HepG2 (cell line): Measurements from ENCODE around the gene ECSCR.

Source experiments
- ELF4 ChIP-seq: sonication (generic); formaldehyde crosslinking; IDR thresholded peaks from 2 replicates; pipeline ENCODE4 v1.5.0; 2020; ENCODE audit warnings: missing genetic modification reagents, mild to moderate bottlenecking, moderate library complexity, borderline replicate concordance
- EP300 ChIP-seq, 3 experiments: sonication (generic) in 1 of 3; formaldehyde crosslinking in 1 of 3; IDR thresholded peaks; 2 replicates each; pipeline versions ENCODE4 v1.5.1 to v1.6.1; 2011 to 2020; ENCODE audit warnings: low read depth in 2 of 3, low read length in 2 of 3, borderline replicate concordance in 1 of 3, improper control_type of control experiment in 1 of 3, mild to moderate bottlenecking in 1 of 3, missing genetic modification reagents in 1 of 3, moderate library complexity in 1 of 3
- HDAC6 ChIP-seq: fragments of 200-600 bp; sonication (generic); IDR thresholded peaks from 2 replicates; pipeline ENCODE4 v1.7.0; 2017; ENCODE audit warnings: mild to moderate bottlenecking, antibody characterized with exemption, low read length, low read depth
- KLF16 ChIP-seq, 2 experiments: sonication (generic) in 1 of 2; formaldehyde crosslinking in 1 of 2; IDR thresholded peaks; 2 replicates each; pipeline versions ENCODE4 v1.6.1 to v1.8.0; 2016 to 2023; ENCODE audit warnings: missing genetic modification reagents in 2 of 2, missing compliant biosample characterization in 1 of 2
- PAWR ChIP-seq: sonication (generic); formaldehyde crosslinking; IDR thresholded peaks from 2 replicates; pipeline ENCODE4 v1.4.0; 2020; ENCODE audit warnings: missing genetic modification reagents, mild to moderate bottlenecking, borderline replicate concordance
- POLR2A ChIP-seq, 2 experiments: IDR thresholded peaks; 2 replicates each; pipeline ENCODE4 v1.6.1; 2011; ENCODE audit warnings: low read depth in 2 of 2, low read length in 2 of 2, mild to moderate bottlenecking in 1 of 2, moderate library complexity in 1 of 2; ENCODE audit not compliant: insufficient read depth in 1 of 2
- RBM22 ChIP-seq: fragments of 200-400 bp; formaldehyde crosslinking; optimal IDR thresholded peaks from 2 replicates; pipeline ENCODE3; 2017; ENCODE audit warnings: mild to moderate bottlenecking, low read length, moderate library complexity
- RXRA ChIP-seq: sonication (generic); formaldehyde crosslinking; IDR thresholded peaks from 2 replicates; pipeline ENCODE4 v1.5.1; 2020; ENCODE audit warnings: missing genetic modification reagents
- TFE3 ChIP-seq: IDR thresholded peaks from 2 replicates; pipeline ENCODE4 v1.6.1; 2016
- ZNF234 ChIP-seq: sonication (generic); formaldehyde crosslinking; conservative IDR thresholded peaks from 2 replicates; pipeline ENCODE4 v1.5.1; 2020; ENCODE audit warnings: mild to moderate bottlenecking, missing genetic modification reagents
- ZNF24 ChIP-seq: fragments of 450-650 bp; IDR thresholded peaks from 2 replicates; pipeline ENCODE4 v1.6.1; 2017; ENCODE audit warnings: antibody characterized with exemption, mild to moderate bottlenecking
- ZNF747 ChIP-seq: sonication (generic); formaldehyde crosslinking; IDR thresholded peaks from 2 replicates; pipeline ENCODE4 v1.8.1; 2023; ENCODE audit warnings: missing genetic modification reagents, mild to moderate bottlenecking, borderline replicate concordance
- ZNF772 ChIP-seq: sonication (generic); formaldehyde crosslinking; IDR thresholded peaks from 2 replicates; pipeline ENCODE4 v1.5.0; 2020; ENCODE audit warnings: mild to moderate bottlenecking, missing genetic modification reagents
- ZNF776 ChIP-seq: sonication (generic); formaldehyde crosslinking; IDR thresholded peaks from 2 replicates; pipeline ENCODE4 v1.4.0; 2020; ENCODE audit warnings: mild to moderate bottlenecking, missing genetic modification reagents

DNA sequence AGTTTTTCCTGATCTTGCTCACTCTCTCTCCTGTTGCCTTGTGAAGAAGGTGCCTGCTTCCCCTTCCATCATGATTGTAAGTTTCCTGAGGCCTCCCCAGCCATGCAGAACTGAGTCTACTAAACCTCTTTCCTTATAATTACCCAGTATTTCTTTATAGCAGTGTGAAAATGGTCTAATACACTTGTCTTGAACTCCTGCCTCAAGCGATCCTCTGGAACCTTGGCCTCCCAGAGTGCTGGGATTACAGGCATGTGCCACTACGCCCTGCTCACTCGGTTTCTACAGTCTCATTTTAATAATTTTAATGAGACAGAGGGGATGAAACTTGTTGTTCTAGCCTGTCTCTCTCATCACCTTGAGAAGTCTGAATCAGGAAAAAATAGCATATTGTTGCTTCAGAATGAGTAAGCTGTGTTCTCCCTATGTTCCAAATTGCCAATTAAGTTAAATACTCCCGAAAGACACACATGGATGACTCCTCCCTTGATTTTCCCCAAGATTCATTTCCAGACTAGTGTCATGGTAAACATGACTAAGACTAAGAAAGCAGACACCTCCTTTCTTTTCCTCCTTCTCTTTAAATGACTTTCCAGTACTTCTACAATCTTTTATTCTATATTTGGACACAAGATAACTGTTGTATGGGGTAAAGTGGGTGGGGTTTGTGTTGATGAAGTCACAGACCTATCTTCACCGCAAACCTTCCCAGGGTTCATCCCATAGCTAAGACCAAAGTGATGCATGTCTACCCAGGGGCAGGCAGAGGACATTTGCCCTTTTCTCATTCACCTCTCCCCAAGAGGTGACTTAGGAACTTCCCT is 15.4 kb downstream of the ECSCR start:
- no peak for TF ChIP-seq RXRA (CRISPR knock-in tag)
- no peak for TF ChIP-seq ZNF24
- no peak for TF ChIP-seq HDAC6
- no peak for TF ChIP-seq ZNF772
- no peak for TF ChIP-seq ZNF776
- TF ChIP-seq KLF16 (CRISPR knock-in tag; IDR thresholded peaks at IDR 0.05), result no peak
- no peak for TF ChIP-seq ZNF747 (CRISPR knock-in tag)
- TF ChIP-seq POLR2A (IDR thresholded peaks at IDR 0.05; ENCODE audit: insufficient read depth in 1 of 2, low read depth in 2 of 2, low read length in 2 of 2), result no peak
- no peak for TF ChIP-seq RBM22
- no peak for TF ChIP-seq PAWR (CRISPR knock-in tag)
- no peak for TF ChIP-seq ELF4
- no peak for TF ChIP-seq ZNF234 (CRISPR knock-in tag)
- TF ChIP-seq EP300 (IDR thresholded peaks at IDR 0.05; ENCODE audit: low read depth in 2 of 2, low read length in 2 of 2), result no peak
- no peak for TF ChIP-seq EP300 (CRISPR knock-in tag; IDR thresholded peaks at IDR 0.05; ENCODE audit: borderline replicate concordance)
- TF ChIP-seq TFE3 (CRISPR knock-in tag), result no peak
